H1 (cell line): ENCODE results near the gene RNF123. TPM values are rescaled to one million over a fixed set of nuclear protein-coding genes. Genes with fewer than 3 reads are reported as not detected.
"Not testable (repeated sequence)": the region's sequence is repeated elsewhere in the genome, so short reads cannot be mapped to it uniquely, and the experiment has no call there.

ENCODE experiments used
- CTCF ChIA-PET: fragments of 300-600 bp; sonication (Branson Sonifier 250); formaldehyde crosslinking; loops from one replicate; lab custom pipeline; 2021; ENCODE audit not compliant: partially characterized antibody; lab: Charles Lee
- POLR2A ChIA-PET: fragments of 300-600 bp; sonication (Branson Sonifier 250); formaldehyde crosslinking; loops from one replicate; lab custom pipeline; 2021; ENCODE audit warnings: inconsistent platforms; ENCODE audit not compliant: partially characterized antibody; lab: Charles Lee
- DNase-seq, 2 experiments: peaks; one replicate each; pipeline versions ENCODE4 v3.0.0 to v3.0.0-alpha.2; 2010 to 2022; ENCODE audit warnings: low spot score in 2 of 2, low read depth in 1 of 2, mixed read lengths in 1 of 2
- FAIRE-seq: peaks from 2 replicates; lab custom pipeline; 2011; peaks lifted over from hg19 to GRCh38; lab: Jason Lieb, UNC
- H2AFZ ChIP-seq: 2 replicates; pipeline ENCODE4 v1.8.1; 2012; ENCODE audit warnings: low read length, inconsistent platforms
- H2AK5ac ChIP-seq: 2 replicates; pipeline ENCODE4 v1.6.1; 2013; ENCODE audit warnings: low read depth, low read length
- H2BK120ac ChIP-seq: replicated peaks from 2 replicates; pipeline ENCODE3; 2013; ENCODE audit warnings: low read depth, low read length, inconsistent platforms
- H2BK12ac ChIP-seq: 2 replicates; pipeline ENCODE4 v1.6.1; 2013; ENCODE audit warnings: low read depth, low read length
- H2BK15ac ChIP-seq: 2 replicates; pipeline ENCODE4 v1.6.1; 2013; ENCODE audit warnings: low read length
- H2BK20ac ChIP-seq: 2 replicates; pipeline ENCODE4 v1.6.1; 2013; ENCODE audit warnings: low read length
- H2BK5ac ChIP-seq: 2 replicates; pipeline ENCODE4 v1.6.1; 2013; ENCODE audit warnings: low read depth, low read length
- H3K14ac ChIP-seq: 2 replicates; pipeline ENCODE4 v1.6.1; 2013; ENCODE audit warnings: inconsistent platforms; ENCODE audit not compliant: insufficient read length
- H3K18ac ChIP-seq: 2 replicates; pipeline ENCODE4 v1.6.1; 2013; ENCODE audit warnings: low read length; ENCODE audit errors: extremely low read depth
- H3K23ac ChIP-seq: 2 replicates; pipeline ENCODE4 v1.6.1; 2013; ENCODE audit warnings: inconsistent platforms; ENCODE audit not compliant: insufficient read length
- H3K23me2 ChIP-seq: 2 replicates; pipeline ENCODE4 v1.6.1; 2013; ENCODE audit warnings: low read depth, low read length
- H3K27ac ChIP-seq: 2 replicates; pipeline ENCODE4 v1.6.1; 2011; ENCODE audit warnings: low read depth, low read length, inconsistent platforms
- H3K27me3 ChIP-seq, 4 experiments: replicated peaks in 1 of 4; 1 replicate in 1 of 4; 2 replicates in 3 of 4; pipeline versions ENCODE4 v1.6.1 to v1.8.1; 2011 to 2013; ENCODE audit warnings: low read length in 3 of 4, mild to moderate bottlenecking in 3 of 4, inconsistent platforms in 2 of 4, mixed read lengths in 2 of 4, moderate library complexity in 1 of 4; ENCODE audit not compliant: control insufficient read depth in 3 of 4, insufficient read depth in 3 of 4; ENCODE audit errors: extremely low read depth in 1 of 4
- H3K36me3 ChIP-seq, 4 experiments: 2 replicates each; pipeline versions ENCODE4 v1.6.1 to v1.8.1; 2011 to 2013; ENCODE audit warnings: mild to moderate bottlenecking in 4 of 4, low read length in 3 of 4, moderate library complexity in 2 of 4, control low read depth in 1 of 4, inconsistent platforms in 1 of 4; ENCODE audit not compliant: insufficient read depth in 4 of 4, control insufficient read depth in 2 of 4
- H3K4ac ChIP-seq: replicated peaks from 2 replicates; pipeline ENCODE3; 2013; ENCODE audit warnings: low read length, low read depth, mixed read lengths, inconsistent platforms; ENCODE audit not compliant: insufficient read length
- H3K4me1 ChIP-seq, 4 experiments: replicated peaks in 1 of 4; 1 replicate in 1 of 4; 2 replicates in 3 of 4; pipeline versions ENCODE4 v1.6.1 to v1.8.1; 2011 to 2013; ENCODE audit warnings: low read length in 3 of 4, inconsistent platforms in 2 of 4, mixed read lengths in 1 of 4; ENCODE audit not compliant: insufficient read depth in 4 of 4, control insufficient read depth in 3 of 4
- H3K4me2 ChIP-seq, 2 experiments: 2 replicates each; pipeline versions ENCODE4 v1.6.1 to v1.8.1; 2011 to 2013; ENCODE audit warnings: low read depth in 2 of 2, low read length in 2 of 2, control low read depth in 1 of 2, inconsistent platforms in 1 of 2, mild to moderate bottlenecking in 1 of 2; ENCODE audit not compliant: insufficient read depth in 1 of 2
- H3K4me3 ChIP-seq, 4 experiments: fragments of 200-600, 300-600 bp in 1 of 4; sonication (generic), shearing (Covaris generic), sonication (Bioruptor Twin) in 1 of 4; 2 replicates each; pipeline versions ENCODE4 v1.5.1 to v1.8.1; 2011 to 2016; ENCODE audit warnings: low read length in 4 of 4, low read depth in 3 of 4, control low read depth in 2 of 4, inconsistent platforms in 2 of 4, mild to moderate bottlenecking in 2 of 4, mixed read lengths in 1 of 4, moderate library complexity in 1 of 4; ENCODE audit not compliant: insufficient read depth in 2 of 4; ENCODE audit errors: extremely low read depth in 1 of 4
- H3K56ac ChIP-seq: replicated peaks from 2 replicates; pipeline ENCODE3; 2013; ENCODE audit warnings: low read depth, mild to moderate bottlenecking, mixed read lengths, low read length, inconsistent platforms; ENCODE audit not compliant: insufficient read length
- H3K79me1 ChIP-seq: 2 replicates; pipeline ENCODE4 v1.6.1; 2013; ENCODE audit warnings: low read depth, low read length, control low read depth
- H3K79me2 ChIP-seq, 2 experiments: 2 replicates each; pipeline versions ENCODE4 v1.6.1 to v1.8.1; 2012 to 2013; ENCODE audit warnings: low read length in 2 of 2, mild to moderate bottlenecking in 2 of 2, inconsistent platforms in 1 of 2; ENCODE audit not compliant: insufficient read depth in 2 of 2, control insufficient read depth in 1 of 2
- H3K9ac ChIP-seq, 4 experiments: replicated peaks in 1 of 4; 1 replicate in 1 of 4; 2 replicates in 3 of 4; pipeline versions ENCODE4 v1.6.1 to v1.8.1; 2011 to 2013; ENCODE audit warnings: low read depth in 3 of 4, low read length in 3 of 4, control low read depth in 2 of 4, mild to moderate bottlenecking in 2 of 4, moderate library complexity in 2 of 4, inconsistent platforms in 1 of 4; ENCODE audit errors: extremely low read depth in 1 of 4
- H3K9me3 ChIP-seq, 2 experiments: 2 replicates each; pipeline versions ENCODE4 v1.6.1 to v1.8.1; 2012 to 2013; ENCODE audit warnings: mild to moderate bottlenecking in 2 of 2, moderate library complexity in 2 of 2, control low read depth in 1 of 2, inconsistent platforms in 1 of 2, low read depth in 1 of 2, low read length in 1 of 2, mixed read lengths in 1 of 2; ENCODE audit not compliant: insufficient read depth in 2 of 2
- H4K20me1 ChIP-seq, 2 experiments: replicated peaks in 1 of 2; 2 replicates each; pipeline versions ENCODE3 to v1.8.1; 2011 to 2013; ENCODE audit warnings: inconsistent platforms in 2 of 2, low read length in 2 of 2, mild to moderate bottlenecking in 1 of 2; ENCODE audit not compliant: insufficient read depth in 2 of 2, control insufficient read depth in 1 of 2
- H4K5ac ChIP-seq: 2 replicates; pipeline ENCODE4 v1.6.1; 2013; ENCODE audit warnings: low read length, low read depth, mixed read lengths, inconsistent platforms; ENCODE audit not compliant: insufficient read length
- H4K8ac ChIP-seq: 2 replicates; pipeline ENCODE4 v1.8.0; 2013; ENCODE audit warnings: mild to moderate bottlenecking, moderate library complexity, low read length, inconsistent platforms; ENCODE audit not compliant: insufficient read depth; ENCODE audit errors: extremely low read depth
- H4K91ac ChIP-seq: replicated peaks from 2 replicates; pipeline ENCODE3; 2013; ENCODE audit warnings: low read length, mixed read lengths, inconsistent platforms; ENCODE audit not compliant: insufficient read length
- KDM4A ChIP-seq: IDR thresholded peaks from one replicate; pipeline ENCODE4 v1.7.1; 2012; ENCODE audit warnings: low read depth, mild to moderate bottlenecking, moderate library complexity, low read length, inconsistent platforms; ENCODE audit not compliant: severe bottlenecking
- SIN3A ChIP-seq, 2 experiments: IDR thresholded peaks in 1 of 2; conservative IDR thresholded peaks in 1 of 2; 2 replicates each; pipeline ENCODE4 v1.6.1; 2011 to 2012; ENCODE audit warnings: low read length in 2 of 2, improper control_type of control experiment in 1 of 2, low read depth in 1 of 2, mild to moderate bottlenecking in 1 of 2
- TBP ChIP-seq: IDR thresholded peaks from 2 replicates; pipeline ENCODE4 v1.6.1; 2011; ENCODE audit warnings: low read depth, low read length, improper control_type of control experiment
- WGBS, 2 experiments: shearing (Covaris generic) in 1 of 2; methylation state at CpG; one replicate each; pipeline versions ENCODE4 v1.1.6 to v1.1.7; 2013 to 2015; ENCODE audit warnings: low lambda C conversion rate in 2 of 2, mixed read lengths in 2 of 2, inconsistent platforms in 1 of 2, low coverage in 1 of 2, missing lambda C conversion rate in 1 of 2; ENCODE audit not compliant: insufficient replicate concordance in 2 of 2, insufficient coverage in 1 of 2, insufficient read length in 1 of 2; ENCODE audit errors: extremely low coverage in 1 of 2, missing lambda C conversion rate in 1 of 2; 5-methylcytosine and 5-hydroxymethylcytosine counted together
- polyA plus RNA-seq, 7 experiments: library from polyadenylated mRNA; depleted of rRNA in 3 of 7; stranded (reverse) in 5 of 7; unstranded in 2 of 7; fragments of >200 nt in 5 of 7; fragments of 200-250 nt in 2 of 7; gene quantifications; 1 replicate in 5 of 7; 2 replicates in 1 of 7; 4 replicates in 1 of 7; pipeline versions ENCODE4 v1.2.1 to v1.2.3, GENCODE V29; 2011 to 2013; ENCODE audit warnings: missing spikeins in 2 of 7, mixed read lengths in 2 of 7
- total RNA-seq: library from RNA; stranded (reverse); fragmentation: NEBNext Ultra II Directional; extraction: Animal tissue kit (Norgen Biotek cat#: 25700); gene quantifications from 2 replicates; pipeline ENCODE4 v1.2.1, GENCODE V29; 2021

The RNF123 gene
- total and polyA plus RNA-seq, 2 of the 8 experiments (the other 6 are each of a cell fraction or from before 2014, with no cell fraction given), result 30.5 to 57.7 TPM

DNA sequence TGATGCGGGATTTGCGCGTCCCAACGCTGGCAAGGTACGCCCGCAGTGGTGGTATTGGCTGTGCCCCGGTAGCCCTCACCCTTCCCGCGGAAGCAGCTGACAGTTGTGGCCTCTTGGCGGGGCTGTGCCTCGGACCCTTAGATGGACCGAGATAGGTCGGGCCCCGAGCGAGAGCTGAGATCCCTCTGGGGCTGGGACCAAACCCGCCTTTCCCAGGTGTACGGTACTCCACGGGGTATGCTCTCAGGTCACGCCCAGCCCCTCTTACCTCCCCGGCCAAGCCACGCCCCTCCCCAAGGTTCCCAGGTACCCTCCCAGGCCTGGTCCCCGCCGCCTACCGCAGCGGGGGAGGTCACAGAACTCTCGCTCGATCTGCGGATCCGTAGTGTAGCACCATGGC, 3.0 kb upstream of the RNF123 start:
- H3K9ac ChIP-seq, H3K4ac ChIP-seq, H3K79me2 ChIP-seq, H3K4me1 ChIP-seq, H2AFZ ChIP-seq, H3K79me1 ChIP-seq, FAIRE-seq, H2BK20ac ChIP-seq, H3K56ac ChIP-seq, H3K27me3 ChIP-seq, H4K91ac ChIP-seq, H3K23ac ChIP-seq, H2BK120ac ChIP-seq, H2BK15ac ChIP-seq, CTCF ChIA-PET, H3K18ac ChIP-seq, H2BK12ac ChIP-seq, H2BK5ac ChIP-seq, H4K20me1 ChIP-seq, H3K14ac ChIP-seq: not testable (repeated sequence)
- peak; percentile 58 to 91 for DNase-seq
- Histone ChIP-seq H3K36me3 (peaks cover 18 to 26% (median 25%) of the 10 kb centered on the region in 4 experiments), H3K23me2 (peaks cover 14% of the 10 kb centered on the region), H3K4me3 (peak overlapping the region; percentile 49 to 74 (median 52)), H4K8ac (peak overlapping the region; percentile 35; the same call in 1 of the 2 replicates), H3K4me2 (peak overlapping the region; percentile 77 to 99), H3K27ac (0 out of 2 replicates have a peak overlapping the region, but pooled peaks have one; percentile 58)
- WGBS, 2 experiments, result 1% methylated on average over 24 of the region's 29 CpGs; no CpG with 5 or more reads in 1 of the 2 experiments
- POLR2A ChIA-PET, result interaction anchor here (0.7 kb wide), 1 partner anchor 20 kb away, joined by 3 read pairs; no protein-coding TSS in a partner anchor
- 0 out of 4 replicates have a peak, but pooled peaks of 1 of the 2 experiments have one; percentile 42 for TF ChIP-seq SIN3A (conservative IDR thresholded peaks at IDR 0.05 in 1 of 2, IDR thresholded peaks at IDR 0.05 in 1 of 2; ENCODE audit: low read depth in 1 of 2, low read length in 2 of 2)
- TF ChIP-seq KDM4A, result peak; percentile 35
- TF ChIP-seq TBP, result 0 out of 2 replicates have a peak, but pooled peaks have one; percentile 31
- TF ChIP-seq, all 59 proteins: peak for 3; not testable (repeated sequence) for 56
- H3K9me3 ChIP-seq, H2AK5ac ChIP-seq, H4K5ac ChIP-seq: not testable (repeated sequence)
